Measurements from ENCODE around the gene TNFAIP6. TPM values are rescaled to one million over a fixed set of nuclear protein-coding genes. Genes with fewer than 3 reads are reported as not detected.
A peak's percentile ranks its signal among the peaks of the same experiment; 100 is the strongest.
"Not testable (repeated sequence)": the region's sequence is repeated elsewhere in the genome, so short reads cannot be mapped to it uniquely, and the experiment has no call there.

Gene TNFAIP6
- total RNA-seq, 2 experiments from 2014 or later = not detected

- Mint-ChIP-seq H3K27ac (no peak overlapping the region), H3K27me3 (ENCODE audit: low read depth) (peaks cover 6% of the 10 kb centered on the region), H3K4me3 (no peak overlapping the region), H3K9me3 (ENCODE audit: insufficient read depth) (no peaks in the 10 kb centered on the region), H3K4me1 (ENCODE audit: low read depth) (peaks cover 4% of the 10 kb centered on the region), H3K36me3 (ENCODE audit: low read depth) (peaks cover 4% of the 10 kb centered on the region)
- ChIA-PET CTCF (no interaction called here), POLR2A (no interaction called here)
- DNase-seq = no peak
- ATAC-seq = no peak
Measured at GRCh38 chr2:151405376-151405775, 48.0 kb downstream of the TNFAIP6 start.

- Mint-ChIP-seq H3K27ac (no peak overlapping the region), H3K4me1 (ENCODE audit: low read depth) (peaks cover 19% of the 10 kb centered on the region), H3K9me3 (ENCODE audit: insufficient read depth) (no peaks in the 10 kb centered on the region), H3K4me3 (no peak overlapping the region), H3K27me3 (ENCODE audit: low read depth) (peaks cover 6% of the 10 kb centered on the region), H3K36me3 (ENCODE audit: low read depth) (peaks cover 14% of the 10 kb centered on the region)
- ATAC-seq = no peak
- CTCF ChIA-PET = no interaction called here
- no peak for DNase-seq
- POLR2A ChIA-PET = no interaction called here
Measured at GRCh38 chr2:151407281-151407680, 49.9 kb downstream of the TNFAIP6 start.

- CTCF ChIA-PET = interaction anchor here (1.0 to 1.7 kb wide), 5 partner anchors 10 to 117 kb away, joined by 3 to 4 read pairs (median 4); no protein-coding TSS in a partner anchor
- Mint-ChIP-seq H3K36me3 (ENCODE audit: low read depth) (peaks cover 26% of the 10 kb centered on the region), H3K4me3 (peak overlapping the region; percentile 97), H3K4me1 (ENCODE audit: low read depth) (peaks cover 30% of the 10 kb centered on the region), H3K27me3 (ENCODE audit: low read depth) (peaks cover 6% of the 10 kb centered on the region), H3K27ac (peak overlapping the region; percentile 98), H3K9me3 (ENCODE audit: insufficient read depth) (no peaks in the 10 kb centered on the region)
- ATAC-seq = no peak
- DNase-seq = no peak
- POLR2A ChIA-PET = interaction anchor here (1.0 to 1.2 kb wide), 5 partner anchors 12 to 148 kb away, joined by 3 to 12 read pairs (median 3); partner anchors contain the start of gene NMI
Measured at GRCh38 chr2:151408788-151409600, 51.6 kb downstream of the TNFAIP6 start.

- ATAC-seq (peak; percentile 95), DNase-seq (peak; percentile 82)
- Mint-ChIP-seq H3K27me3 (ENCODE audit: low read depth) (peaks cover 6% of the 10 kb centered on the region), H3K4me3 (peak within 1 kb of the TSS; percentile 97), H3K4me1 (ENCODE audit: low read depth) (peaks cover 33% of the 10 kb centered on the region), H3K36me3 (ENCODE audit: low read depth) (peaks cover 31% of the 10 kb centered on the region), H3K27ac (peak within 1 kb of the TSS; percentile 98), H3K9me3 (ENCODE audit: insufficient read depth) (no peaks in the 10 kb centered on the region)
- POLR2A ChIA-PET = interaction anchor here (0.7 to 1.2 kb wide), 7 partner anchors 11 to 149 kb away, joined by 3 to 12 read pairs (median 3); partner anchors contain the start of gene NMI
- CTCF ChIA-PET = interaction anchor here (1.0 to 1.7 kb wide), 5 partner anchors 9 to 118 kb away, joined by 3 to 4 read pairs (median 4); no protein-coding TSS in a partner anchor
Measured at GRCh38 chr2:151409601-151410484, 52.5 kb downstream of the TNFAIP6 start, which contains the start of gene RIF1. Gene RIF1, plus strand, starts transcription at chr2:151409902. Its CDS starts 522 bp downstream, at chr2:151410424.

- peak; percentile 42 for ATAC-seq
- CTCF ChIA-PET = interaction anchor here (1.7 kb wide), 1 partner anchor 92 kb away, joined by 3 read pairs; no protein-coding TSS in a partner anchor
- peaks cover 34% of the 10 kb centered on the region for H3K4me1 Mint-ChIP-seq (ENCODE audit: low read depth)
- peak; percentile 61 for DNase-seq
- peaks cover 6% of the 10 kb centered on the region for H3K27me3 Mint-ChIP-seq (ENCODE audit: low read depth)
- POLR2A ChIA-PET = interaction anchor here (0.7 to 1.2 kb wide), 3 partner anchors 10 to 120 kb away, joined by 3 read pairs; no protein-coding TSS in a partner anchor
- H3K9me3 Mint-ChIP-seq (ENCODE audit: insufficient read depth) = no peaks in the 10 kb centered on the region
- peaks cover 33% of the 10 kb centered on the region for H3K36me3 Mint-ChIP-seq (ENCODE audit: low read depth)
- peak overlapping the region; percentile 98 for H3K27ac Mint-ChIP-seq
- H3K4me3 Mint-ChIP-seq = peak overlapping the region; percentile 97
Measured at GRCh38 chr2:151410485-151410834, 53.1 kb downstream of the TNFAIP6 start.

GRCh38 chr2:151417650-151418049, 60.3 kb downstream of the TNFAIP6 start:
- no peak overlapping the region for H3K27ac Mint-ChIP-seq
- no peaks in the 10 kb centered on the region for H3K27me3 Mint-ChIP-seq (ENCODE audit: low read depth)
- H3K4me3 Mint-ChIP-seq = no peak overlapping the region
- H3K4me1 Mint-ChIP-seq (ENCODE audit: low read depth) = peaks cover 26% of the 10 kb centered on the region
- H3K36me3 Mint-ChIP-seq (ENCODE audit: low read depth) = peaks cover 61% of the 10 kb centered on the region
- CTCF ChIA-PET = no interaction called here
- POLR2A ChIA-PET = no interaction called here
- no peaks in the 10 kb centered on the region for H3K9me3 Mint-ChIP-seq (ENCODE audit: insufficient read depth)
- DNase-seq (no peak), ATAC-seq (no peak)

- peaks cover 66% of the 10 kb centered on the region for H3K36me3 Mint-ChIP-seq (ENCODE audit: low read depth)
- H3K27me3 Mint-ChIP-seq (ENCODE audit: low read depth); DNase-seq; ATAC-seq; POLR2A ChIA-PET; H3K27ac Mint-ChIP-seq; H3K4me3 Mint-ChIP-seq; H3K9me3 Mint-ChIP-seq (ENCODE audit: insufficient read depth): not testable (repeated sequence)
- CTCF ChIA-PET = interaction anchor here (0.9 to 1.4 kb wide), 2 partner anchors 12 to 13 kb away, joined by 4 to 5 read pairs; partner anchors contain the start of gene RIF1
- H3K4me1 Mint-ChIP-seq (ENCODE audit: low read depth) = peaks cover 35% of the 10 kb centered on the region
Measured at GRCh38 chr2:151421681-151422080, 64.3 kb downstream of the TNFAIP6 start.

GRCh38 chr2:151422917-151423439, 65.6 kb downstream of the TNFAIP6 start:
- Mint-ChIP-seq H3K9me3 (ENCODE audit: insufficient read depth) (no peaks in the 10 kb centered on the region), H3K27me3 (ENCODE audit: low read depth) (no peaks in the 10 kb centered on the region), H3K36me3 (ENCODE audit: low read depth) (peaks cover 59% of the 10 kb centered on the region), H3K4me3 (no peak overlapping the region), H3K27ac (peak overlapping the region; percentile 31), H3K4me1 (ENCODE audit: low read depth) (peaks cover 33% of the 10 kb centered on the region)
- ChIA-PET POLR2A (interaction anchor here (0.6 to 0.7 kb wide), 3 partner anchors 13 to 161 kb away, joined by 3 read pairs; partner anchors contain the start of genes RBM43 and RIF1), CTCF (interaction anchor here (0.9 to 1.6 kb wide), 3 partner anchors 13 to 178 kb away, joined by 3 to 5 read pairs (median 4); no protein-coding TSS in a partner anchor)
- DNase-seq (no peak), ATAC-seq (no peak)

- no peak for DNase-seq
- peaks cover 64% of the 10 kb centered on the region for H3K36me3 Mint-ChIP-seq (ENCODE audit: low read depth)
- ChIA-PET CTCF (interaction anchor here (1.1 to 1.6 kb wide), 2 partner anchors 13 to 15 kb away, joined by 4 to 5 read pairs; no protein-coding TSS in a partner anchor), POLR2A (interaction anchor here (0.7 kb wide), 2 partner anchors 14 to 58 kb away, joined by 3 read pairs; partner anchors contain the start of gene RIF1)
- H3K27ac Mint-ChIP-seq = peak overlapping the region; percentile 32
- H3K4me3 Mint-ChIP-seq = no peak overlapping the region
- H3K4me1 Mint-ChIP-seq (ENCODE audit: low read depth) = peaks cover 36% of the 10 kb centered on the region
- H3K9me3 Mint-ChIP-seq (ENCODE audit: insufficient read depth) = no peaks in the 10 kb centered on the region
- peak; percentile 67 for ATAC-seq
- H3K27me3 Mint-ChIP-seq (ENCODE audit: low read depth) = no peaks in the 10 kb centered on the region
Measured at GRCh38 chr2:151423760-151424159, 66.4 kb downstream of the TNFAIP6 start.
